Thoracic aorta (tissue), 2 donors: ENCODE data around the gene CDK8. TPM values are rescaled to one million over a fixed set of nuclear protein-coding genes. Genes with fewer than 3 reads are reported as not detected.

Experiments used
- ATAC-seq: fragments of 150-250 bp; one replicate; pipeline ENCODE4 v1.8.0; 2017; ENCODE audit warnings: low read depth; ENCODE audit not compliant: insufficient number of reproducible peaks, low FRiP score
- DNase-seq: peaks from one replicate; pipeline ENCODE4 v3.0.0-alpha.2; 2020; ENCODE audit warnings: low spot score
- H3K27ac ChIP-seq, 2 donors: fragments of 200-600 bp; sonication (generic); 1 replicate in 1 of 2; 2 replicates in 1 of 2; pipeline ENCODE4 v1.5.1; 2016; ENCODE audit warnings: mild to moderate bottlenecking in 2 of 2, moderate library complexity in 2 of 2
- H3K27me3 ChIP-seq: fragments of 200-600 bp; sonication (generic); replicated peaks from 2 replicates; pipeline ENCODE4 v1.6.0; 2016; ENCODE audit warnings: mild to moderate bottlenecking; ENCODE audit not compliant: insufficient read depth
- H3K36me3 ChIP-seq: fragments of 200-600 bp; sonication (generic); one replicate; pipeline ENCODE4 v1.5.1; 2016
- H3K4me1 ChIP-seq, 2 donors: fragments of 200-600 bp; sonication (generic); 1 replicate in 1 of 2; 2 replicates in 1 of 2; pipeline versions ENCODE4 v1.5.1 to v1.6.0; 2016; ENCODE audit warnings: low read depth in 2 of 2, mild to moderate bottlenecking in 1 of 2; ENCODE audit not compliant: control insufficient read depth in 1 of 2
- H3K4me3 ChIP-seq: fragments of 200-600 bp; sonication (generic); 2 replicates; pipeline ENCODE4 v1.5.1; 2016; ENCODE audit warnings: mild to moderate bottlenecking
- H3K9me3 ChIP-seq: fragments of 200-600 bp; sonication (generic); 2 replicates; pipeline ENCODE4 v1.5.1; 2016
- total RNA-seq, 2 donors: library from RNA; depleted of rRNA; stranded (reverse); fragments of >200 nt; gene quantifications; one replicate each; pipeline versions ENCODE4 v1.1.0 to v1.2.3, GENCODE V29; 2016
- TF ChIP-seq, protein P1 (sequence below): fragments of 200-600 bp; sonication (generic); IDR thresholded peaks from one replicate; pipeline ENCODE4 v1.5.1; 2019; ENCODE audit warnings: antibody characterized with exemption

Gene CDK8
- total RNA-seq, 2 donors from 2014 or later = 5.8 to 11.2 TPM

DNA sequence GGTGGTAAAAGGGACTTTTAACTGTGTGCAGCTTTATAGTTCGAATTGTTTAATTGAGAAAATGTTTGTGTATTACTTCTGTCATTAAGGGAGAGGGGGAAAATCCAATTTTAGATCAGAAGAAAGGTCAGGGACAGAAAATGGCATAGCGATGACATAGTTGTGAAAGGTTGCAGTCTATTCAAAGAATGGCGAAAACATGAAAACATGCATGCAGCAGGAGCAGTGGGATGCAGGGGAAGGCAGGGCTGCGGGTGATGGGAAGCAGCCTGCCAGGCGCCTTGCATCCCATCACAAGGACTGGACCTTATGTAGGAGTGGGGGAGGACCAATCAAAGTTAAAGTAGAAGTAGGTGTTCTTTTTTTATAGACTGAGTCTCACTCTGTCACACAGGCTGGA, 125.9 kb downstream of the CDK8 start:
- peaks cover 0 to 15% of the 10 kb centered on the region in 2 donors for H3K4me1 ChIP-seq
- TF ChIP-seq, protein P1, sequence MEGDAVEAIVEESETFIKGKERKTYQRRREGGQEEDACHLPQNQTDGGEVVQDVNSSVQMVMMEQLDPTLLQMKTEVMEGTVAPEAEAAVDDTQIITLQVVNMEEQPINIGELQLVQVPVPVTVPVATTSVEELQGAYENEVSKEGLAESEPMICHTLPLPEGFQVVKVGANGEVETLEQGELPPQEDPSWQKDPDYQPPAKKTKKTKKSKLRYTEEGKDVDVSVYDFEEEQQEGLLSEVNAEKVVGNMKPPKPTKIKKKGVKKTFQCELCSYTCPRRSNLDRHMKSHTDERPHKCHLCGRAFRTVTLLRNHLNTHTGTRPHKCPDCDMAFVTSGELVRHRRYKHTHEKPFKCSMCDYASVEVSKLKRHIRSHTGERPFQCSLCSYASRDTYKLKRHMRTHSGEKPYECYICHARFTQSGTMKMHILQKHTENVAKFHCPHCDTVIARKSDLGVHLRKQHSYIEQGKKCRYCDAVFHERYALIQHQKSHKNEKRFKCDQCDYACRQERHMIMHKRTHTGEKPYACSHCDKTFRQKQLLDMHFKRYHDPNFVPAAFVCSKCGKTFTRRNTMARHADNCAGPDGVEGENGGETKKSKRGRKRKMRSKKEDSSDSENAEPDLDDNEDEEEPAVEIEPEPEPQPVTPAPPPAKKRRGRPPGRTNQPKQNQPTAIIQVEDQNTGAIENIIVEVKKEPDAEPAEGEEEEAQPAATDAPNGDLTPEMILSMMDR = no peak
- H3K4me3 ChIP-seq = no peak overlapping the region
- no peaks in the 10 kb centered on the region for H3K9me3 ChIP-seq
- no peaks in the 10 kb centered on the region for H3K36me3 ChIP-seq
- no peaks in the 10 kb centered on the region for H3K27me3 ChIP-seq
- ATAC-seq (no peak), DNase-seq (no peak)
- H3K27ac ChIP-seq = no peak overlapping the region

DNA sequence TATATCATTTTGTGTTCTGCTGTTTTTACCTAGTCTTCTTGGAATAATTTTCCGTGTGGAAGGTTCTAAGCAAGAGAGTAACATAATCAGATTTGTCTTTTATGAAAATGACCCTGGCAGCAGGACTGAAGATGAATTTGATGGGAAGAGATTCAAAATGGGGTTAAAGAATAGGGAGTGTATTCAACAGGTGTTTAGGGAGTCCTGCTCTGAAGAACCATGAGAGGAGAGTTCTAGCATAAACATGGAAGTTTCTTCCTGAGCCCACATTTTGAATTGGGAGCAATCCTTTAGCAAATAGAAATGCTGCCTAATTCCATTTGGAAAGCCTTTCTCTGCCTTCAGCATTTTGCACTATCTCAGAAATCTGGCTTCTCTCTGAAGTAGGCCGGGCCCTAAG, 127.0 kb downstream of the CDK8 start:
- no peak overlapping the region for H3K27ac ChIP-seq
- TF ChIP-seq, protein P1 = no peak
- DNase-seq (no peak), ATAC-seq (no peak)
- no peaks in the 10 kb centered on the region for H3K9me3 ChIP-seq
- H3K36me3 ChIP-seq = no peaks in the 10 kb centered on the region
- no peaks in the 10 kb centered on the region for H3K27me3 ChIP-seq
- H3K4me3 ChIP-seq = no peak overlapping the region
- H3K4me1 ChIP-seq = peaks cover 0 to 15% of the 10 kb centered on the region in 2 donors

DNA sequence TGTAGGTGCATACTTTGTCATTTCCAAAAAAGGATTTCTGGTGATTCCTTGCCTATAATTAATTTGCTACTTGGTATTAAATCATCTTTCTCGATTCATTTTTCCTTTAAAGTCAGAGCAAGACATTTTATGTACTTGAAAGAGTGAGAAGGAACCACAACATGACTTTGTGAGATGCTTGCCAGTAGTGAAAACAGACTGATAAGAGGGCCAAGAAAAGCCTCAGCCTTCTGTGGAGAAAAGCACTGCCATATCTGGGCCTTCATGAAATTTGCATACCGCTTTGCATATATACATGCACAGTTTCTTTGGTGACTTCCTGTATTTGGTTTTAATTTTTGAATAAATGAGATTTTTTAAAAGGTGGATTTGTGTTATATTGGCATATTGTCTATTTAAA, 128.4 kb downstream of the CDK8 start:
- no peak for ATAC-seq
- no peak overlapping the region for H3K4me3 ChIP-seq
- H3K9me3 ChIP-seq = no peaks in the 10 kb centered on the region
- no peak overlapping the region for H3K27ac ChIP-seq
- H3K36me3 ChIP-seq = no peaks in the 10 kb centered on the region
- TF ChIP-seq, protein P1 = no peak
- DNase-seq = no peak
- H3K4me1 ChIP-seq = peaks cover 0 to 15% of the 10 kb centered on the region in 2 donors
- H3K27me3 ChIP-seq = no peaks in the 10 kb centered on the region

DNA sequence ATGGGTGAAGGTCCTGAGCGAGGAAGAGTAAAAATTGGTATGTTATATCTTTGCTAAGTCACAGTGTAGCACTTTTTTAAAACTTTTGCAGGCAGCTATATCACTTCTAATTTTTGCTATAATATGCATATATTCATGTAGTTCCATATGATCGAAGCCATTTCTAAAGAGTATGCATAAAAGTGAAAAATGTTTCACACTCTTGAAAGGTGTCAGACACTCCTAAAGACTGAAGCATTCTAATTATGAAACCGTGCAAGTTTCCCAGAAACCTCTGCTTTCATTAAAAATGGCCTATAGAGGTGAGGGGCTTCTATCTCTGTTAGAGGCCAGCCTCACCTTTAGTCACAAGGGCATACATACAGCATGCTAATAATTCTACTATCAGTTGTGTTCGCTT, 128.9 kb downstream of the CDK8 start:
- DNase-seq = no peak

DNA sequence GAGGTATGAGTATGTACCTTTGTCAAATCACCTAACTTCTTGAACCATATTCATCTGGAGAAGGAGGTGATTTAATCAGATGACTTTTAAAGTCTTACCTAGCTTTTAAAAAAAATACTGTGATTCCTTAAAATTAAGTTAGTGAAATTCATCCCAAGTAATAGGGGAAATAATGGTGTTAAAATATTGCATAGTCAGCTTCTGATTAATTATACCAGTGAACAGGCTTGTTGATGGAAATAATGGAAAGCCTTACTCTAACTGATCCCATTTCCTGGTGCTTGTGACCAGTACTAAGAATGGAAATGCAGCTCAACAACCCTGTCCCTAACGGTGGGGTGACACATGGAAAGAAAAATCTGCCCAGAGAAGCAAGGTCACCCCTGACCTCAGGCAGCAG, 130.7 kb downstream of the CDK8 start:
- Histone ChIP-seq H3K36me3 (peaks cover 6% of the 10 kb centered on the region), H3K9me3 (no peaks in the 10 kb centered on the region), H3K4me1 (peaks cover 0 to 15% of the 10 kb centered on the region in 2 donors), H3K27me3 (no peaks in the 10 kb centered on the region), H3K4me3 (no peak overlapping the region), H3K27ac (no peak overlapping the region)
- ATAC-seq (no peak), DNase-seq (no peak)
- TF ChIP-seq, protein P1 = no peak

More for the DNA sequence above, 128.9 kb downstream of the CDK8 start:
- ATAC-seq = no peak
- TF ChIP-seq, protein P1 = no peak
- no peaks in the 10 kb centered on the region for H3K27me3 ChIP-seq
- H3K4me1 ChIP-seq = peaks cover 0 to 15% of the 10 kb centered on the region in 2 donors
- H3K27ac ChIP-seq = no peak overlapping the region
- no peaks in the 10 kb centered on the region for H3K36me3 ChIP-seq
- no peaks in the 10 kb centered on the region for H3K9me3 ChIP-seq
- H3K4me3 ChIP-seq = no peak overlapping the region
